Adrenal gland (tissue), 5 donors: ENCODE data around the gene NADSYN1.

Experiments used
- CTCF ChIP-seq, 6 experiments: fragments of 450-650 bp in 4 of 6; fragments of 200-600 bp in 2 of 6; sonication (generic) in 1 of 6; IDR thresholded peaks; 1 replicate in 5 of 6; 2 replicates in 1 of 6; pipeline versions ENCODE4 v1.5.1 to v1.8.0; 2016 to 2021; ENCODE audit warnings: antibody characterized with exemption in 6 of 6, mild to moderate bottlenecking in 2 of 6, moderate library complexity in 1 of 6
- POLR2A ChIP-seq, 2 donors: fragments of 450-650 bp; IDR thresholded peaks; one replicate each; pipeline ENCODE4 v1.6.1; 2017; ENCODE audit warnings: antibody characterized with exemption in 2 of 2, mild to moderate bottlenecking in 2 of 2, moderate library complexity in 1 of 2
- donor health status: DM: no; HTN: no; CAD: no.

GRCh38 chr11:71491940-71492339 lies 38.9 kb downstream of the NADSYN1 start:
- TF ChIP-seq CTCF (IDR thresholded peaks at IDR 0.05), result no peak
- no peak for TF ChIP-seq POLR2A (IDR thresholded peaks at IDR 0.05)
